SU-DHL-6 (cell line): ENCODE data around the gene NIPAL4.

Experiments
- H2AFZ ChIP-seq: fragments of 200-600 bp; sonication (generic); 2 replicates; pipeline ENCODE4 v1.6.1; 2014; ENCODE audit warnings: low read depth, mild to moderate bottlenecking, moderate library complexity, mixed read lengths, antibody characterized with exemption, low read length; ENCODE audit not compliant: severe bottlenecking
- H3F3A ChIP-seq: fragments of 200-600 bp; shearing (Covaris generic); 2 replicates; pipeline ENCODE4 v1.6.0; 2016; ENCODE audit warnings: antibody characterized with exemption, mild to moderate bottlenecking; ENCODE audit not compliant: insufficient read depth
- H3K27ac ChIP-seq: fragments of 200-600 bp; sonication (generic); 2 replicates; pipeline ENCODE4 v1.5.1; 2016; ENCODE audit warnings: low read depth, mild to moderate bottlenecking, low read length, moderate library complexity, mixed read lengths
- H3K27me3 ChIP-seq: fragments of 200-600 bp; sonication (generic), shearing (Covaris generic); 2 replicates; pipeline ENCODE4 v1.6.0; 2014; ENCODE audit warnings: mild to moderate bottlenecking, low read length
- H3K36me3 ChIP-seq: fragments of 200-600 bp; sonication (generic); 2 replicates; pipeline ENCODE4 v1.6.1; 2014; ENCODE audit warnings: mild to moderate bottlenecking, low read length, mixed read lengths
- H3K4me2 ChIP-seq: fragments of 300-600, 200-600 bp; shearing (Covaris generic), sonication (generic); 2 replicates; pipeline ENCODE4 v1.6.0; 2014; ENCODE audit warnings: low read length, low read depth, mild to moderate bottlenecking; ENCODE audit not compliant: poor library complexity, severe bottlenecking
- H3K4me3 ChIP-seq: fragments of 200-600 bp; sonication (generic); 2 replicates; pipeline ENCODE4 v1.5.1; 2014; ENCODE audit warnings: antibody characterized with exemption, low read length, mild to moderate bottlenecking, mixed read lengths; ENCODE audit not compliant: insufficient read depth, poor library complexity, severe bottlenecking
- H3K79me2 ChIP-seq: fragments of 200-600 bp; sonication (generic); 2 replicates; pipeline ENCODE4 v1.6.1; 2014; ENCODE audit warnings: mild to moderate bottlenecking, low read length, moderate library complexity; ENCODE audit not compliant: insufficient read depth
- H3K9ac ChIP-seq: fragments of 200-600 bp; sonication (generic); 2 replicates; pipeline ENCODE4 v1.7.0; 2014; ENCODE audit warnings: mild to moderate bottlenecking, low read length
- H3K9me2 ChIP-seq: fragments of 200-600 bp; sonication (generic); replicated peaks from 2 replicates; pipeline ENCODE4 v1.6.1; 2014; ENCODE audit warnings: low read length; ENCODE audit not compliant: insufficient read depth
- H3K9me3 ChIP-seq: fragments of 200-600 bp; sonication (generic); 2 replicates; pipeline ENCODE4 v1.6.1; 2014; ENCODE audit warnings: low read length, mixed read lengths; ENCODE audit not compliant: insufficient read depth
- H4K20me1 ChIP-seq: fragments of 200-600 bp; sonication (generic); 2 replicates; pipeline ENCODE4 v1.6.1; 2014; ENCODE audit warnings: low read depth, mild to moderate bottlenecking, antibody characterized with exemption, low read length, moderate library complexity, mixed read lengths
- EZH2phosphoT487 ChIP-seq: fragments of 200-600 bp; sonication (generic), shearing (Covaris generic); conservative IDR thresholded peaks from 2 replicates; pipeline ENCODE4 v1.6.1; 2018; ENCODE audit warnings: mild to moderate bottlenecking, antibody characterized with exemption, low read length, moderate library complexity, mixed read lengths
- TF ChIP-seq, protein P1 (sequence below): fragments of 200-600 bp; sonication (generic); IDR thresholded peaks from one replicate; pipeline ENCODE4 v1.5.1; 2017; ENCODE audit warnings: antibody characterized with exemption, mild to moderate bottlenecking, low read length, moderate library complexity; ENCODE audit not compliant: insufficient read depth, poor library complexity, severe bottlenecking

Gene NIPAL4

DNA sequence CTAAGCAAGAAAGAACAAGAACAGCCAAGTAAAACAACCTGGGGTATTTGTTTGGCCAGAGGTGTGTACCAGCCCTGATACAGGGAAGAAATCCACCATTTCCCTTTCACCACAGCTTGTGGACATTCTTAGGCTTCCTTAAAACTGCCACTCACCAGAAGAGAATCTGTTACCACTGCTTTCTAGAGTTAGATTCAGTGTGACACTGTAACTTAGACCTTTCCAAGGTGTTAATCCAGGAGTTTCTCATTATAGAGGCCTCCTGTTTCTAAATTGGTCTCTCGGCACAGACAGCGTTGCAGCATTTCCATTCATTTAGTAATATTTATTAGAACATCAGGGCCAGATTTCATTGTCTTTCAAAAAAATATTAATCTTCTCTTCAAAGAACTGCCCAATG, 55.0 kb downstream of the NIPAL4 start:
- Histone ChIP-seq H3K27me3 (no peaks in the 10 kb centered on the region), H3F3A (peaks cover 7% of the 10 kb centered on the region; the same call in 1 of the 2 replicates), H4K20me1 (no peaks in the 10 kb centered on the region), H3K4me3 (no peak overlapping the region), H3K9me2 (no peaks in the 10 kb centered on the region), H3K9ac (no peak overlapping the region), H3K4me2 (no peak overlapping the region), H3K79me2 (no peaks in the 10 kb centered on the region), H2AFZ (no peak overlapping the region), H3K9me3 (no peaks in the 10 kb centered on the region), H3K36me3 (peaks cover 23% of the 10 kb centered on the region; the same call in 1 of the 2 replicates), H3K27ac (no peak overlapping the region)
- TF ChIP-seq, protein P1, sequence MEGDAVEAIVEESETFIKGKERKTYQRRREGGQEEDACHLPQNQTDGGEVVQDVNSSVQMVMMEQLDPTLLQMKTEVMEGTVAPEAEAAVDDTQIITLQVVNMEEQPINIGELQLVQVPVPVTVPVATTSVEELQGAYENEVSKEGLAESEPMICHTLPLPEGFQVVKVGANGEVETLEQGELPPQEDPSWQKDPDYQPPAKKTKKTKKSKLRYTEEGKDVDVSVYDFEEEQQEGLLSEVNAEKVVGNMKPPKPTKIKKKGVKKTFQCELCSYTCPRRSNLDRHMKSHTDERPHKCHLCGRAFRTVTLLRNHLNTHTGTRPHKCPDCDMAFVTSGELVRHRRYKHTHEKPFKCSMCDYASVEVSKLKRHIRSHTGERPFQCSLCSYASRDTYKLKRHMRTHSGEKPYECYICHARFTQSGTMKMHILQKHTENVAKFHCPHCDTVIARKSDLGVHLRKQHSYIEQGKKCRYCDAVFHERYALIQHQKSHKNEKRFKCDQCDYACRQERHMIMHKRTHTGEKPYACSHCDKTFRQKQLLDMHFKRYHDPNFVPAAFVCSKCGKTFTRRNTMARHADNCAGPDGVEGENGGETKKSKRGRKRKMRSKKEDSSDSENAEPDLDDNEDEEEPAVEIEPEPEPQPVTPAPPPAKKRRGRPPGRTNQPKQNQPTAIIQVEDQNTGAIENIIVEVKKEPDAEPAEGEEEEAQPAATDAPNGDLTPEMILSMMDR: no peak
- TF ChIP-seq EZH2phosphoT487: no peak

DNA sequence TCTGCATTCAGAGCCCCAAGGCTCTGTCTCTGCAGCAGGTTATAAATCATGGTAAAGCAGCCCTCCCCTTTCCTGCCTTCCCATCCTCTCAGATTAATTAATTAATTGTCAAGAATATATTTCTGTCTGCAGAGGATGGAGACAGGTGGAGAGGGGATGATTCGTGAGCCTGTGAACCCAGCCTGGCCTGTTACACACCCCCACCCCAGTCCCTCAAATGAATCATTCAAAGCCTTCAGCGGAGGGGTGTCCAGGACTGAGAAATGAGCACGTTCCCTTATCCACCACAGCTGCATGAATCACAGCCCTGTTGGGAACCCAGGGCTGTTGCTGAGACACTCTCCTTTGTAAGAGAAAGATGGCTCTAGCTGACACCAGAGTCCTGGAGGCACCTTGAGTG, 56.0 kb downstream of the NIPAL4 start:
- Histone ChIP-seq H3K9ac (no peak overlapping the region), H3K27ac (no peak overlapping the region), H2AFZ (no peak overlapping the region), H3K9me2 (no peaks in the 10 kb centered on the region), H3K36me3 (peaks cover 17% of the 10 kb centered on the region; the same call in 1 of the 2 replicates), H3K79me2 (no peaks in the 10 kb centered on the region), H3K4me2 (no peak overlapping the region), H3K4me3 (no peak overlapping the region), H3K9me3 (no peaks in the 10 kb centered on the region), H4K20me1 (no peaks in the 10 kb centered on the region), H3F3A (peaks cover 5% of the 10 kb centered on the region; the same call in 1 of the 2 replicates), H3K27me3 (no peaks in the 10 kb centered on the region)
- TF ChIP-seq EZH2phosphoT487: no peak
- TF ChIP-seq, protein P1: no peak

DNA sequence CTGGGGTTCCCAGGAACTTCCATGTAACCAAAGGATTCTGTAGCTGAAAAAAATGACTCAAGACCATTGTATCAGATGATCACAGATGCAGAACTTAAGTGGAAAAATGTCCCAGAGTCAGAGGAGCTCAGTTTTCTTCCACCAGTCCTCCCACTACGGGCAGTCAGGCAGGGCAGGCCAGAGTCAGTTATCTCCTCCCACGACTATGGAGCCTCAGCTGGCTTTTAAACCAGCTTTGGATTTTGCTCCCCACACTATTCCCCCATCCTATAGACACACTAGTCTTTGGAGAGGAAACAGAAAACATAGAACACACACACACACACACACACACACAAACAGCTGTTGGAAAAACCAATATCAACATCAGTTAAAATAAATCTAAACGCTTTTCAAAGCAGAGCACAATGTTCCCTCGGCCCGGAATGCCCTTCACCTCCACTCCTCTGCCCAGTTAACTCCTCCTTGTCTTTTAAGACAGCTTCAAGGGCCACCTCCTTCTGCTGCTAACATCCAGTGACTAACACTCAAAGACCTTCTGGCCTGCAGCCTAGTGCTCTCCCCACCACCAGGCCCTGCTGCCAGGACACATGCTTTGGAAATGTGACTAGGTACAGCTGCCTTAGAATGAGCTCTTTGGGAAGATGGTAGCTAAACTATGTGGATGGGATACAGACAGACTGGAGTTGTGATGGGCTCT, 56.8 kb downstream of the NIPAL4 start:
- H3K9ac ChIP-seq: no peak overlapping the region

More for the DNA sequence above, 56.8 kb downstream of the NIPAL4 start:
- no peaks in the 10 kb centered on the region for H3K9me2 ChIP-seq
- H3F3A ChIP-seq: no peaks in the 10 kb centered on the region; the same call in 1 of the 2 replicates
- no peak for TF ChIP-seq EZH2phosphoT487
- TF ChIP-seq, protein P1: no peak
- H3K9me3 ChIP-seq: no peaks in the 10 kb centered on the region
- H3K79me2 ChIP-seq: no peaks in the 10 kb centered on the region
- H3K36me3 ChIP-seq: peaks cover 17% of the 10 kb centered on the region; the same call in 1 of the 2 replicates
- no peak overlapping the region for H2AFZ ChIP-seq
- no peak overlapping the region for H3K4me2 ChIP-seq
- H3K27ac ChIP-seq: no peak overlapping the region
- no peak overlapping the region for H3K4me3 ChIP-seq
- H4K20me1 ChIP-seq: no peaks in the 10 kb centered on the region
- H3K27me3 ChIP-seq: no peaks in the 10 kb centered on the region
